B cell (primary cell): ENCODE data around the gene NUP93. TPM values are rescaled to one million over a fixed set of nuclear protein-coding genes. Genes with fewer than 3 reads are reported as not detected.

ENCODE experiments used
- ATAC-seq: fragments of 200-7000 bp; cut with Tn5 transposase; one replicate; pipeline ENCODE4 v1.10.0; 2021; ENCODE audit warnings: low read depth, mild to moderate bottlenecking, moderate number of reproducible peaks, moderate library complexity
- CTCF ChIA-PET: fragments of 350-600 bp; sonication (Branson Sonifier 250); formaldehyde crosslinking; loops from one replicate; lab custom pipeline; 2021; ENCODE audit warnings: antibody characterized with exemption, inconsistent platforms; lab: Charles Lee
- POLR2A ChIA-PET: fragments of 350-600 bp; sonication (Branson Sonifier 250); formaldehyde crosslinking; loops from one replicate; lab custom pipeline; 2021; ENCODE audit warnings: antibody characterized with exemption; lab: Charles Lee
- DNase-seq: peaks from one replicate; pipeline ENCODE4 v3.0.0; 2013
- H2AFZ ChIP-seq: 2 replicates; pipeline ENCODE4 v1.6.1; 2012; ENCODE audit warnings: mild to moderate bottlenecking, low read depth, low read length; ENCODE audit not compliant: insufficient read depth, poor library complexity, severe bottlenecking
- H3K27ac ChIP-seq, 2 donors: 1 replicate in 1 of 2; 2 replicates in 1 of 2; pipeline ENCODE4 v1.5.1; 2012 to 2013; ENCODE audit warnings: low read length in 2 of 2, mild to moderate bottlenecking in 2 of 2, moderate library complexity in 1 of 2
- H3K27me3 ChIP-seq, 4 experiments: fragments of 200-600 bp in 1 of 4; sonication (generic) in 1 of 4; replicated peaks in 1 of 4; 1 replicate in 2 of 4; 2 replicates in 2 of 4; pipeline versions ENCODE4 v1.6.1 to v1.7.0; 2013 to 2016; ENCODE audit warnings: low read length in 3 of 4, mild to moderate bottlenecking in 2 of 4, mixed read lengths in 1 of 4, moderate library complexity in 1 of 4; ENCODE audit not compliant: insufficient read depth in 4 of 4, control insufficient read depth in 3 of 4; ENCODE audit errors: control extremely low read depth in 1 of 4
- H3K36me3 ChIP-seq, 2 experiments: replicated peaks in 1 of 2; 1 replicate in 1 of 2; 2 replicates in 1 of 2; pipeline versions ENCODE4 v1.6.1 to v1.7.1; 2013; ENCODE audit warnings: low read length in 1 of 2; ENCODE audit not compliant: insufficient read depth in 2 of 2, control insufficient read depth in 1 of 2; ENCODE audit errors: control extremely low read depth in 1 of 2, extremely low read depth in 1 of 2
- H3K4me1 ChIP-seq, 2 donors: fragments of 200-600 bp in 1 of 2; sonication (generic) in 1 of 2; 1 replicate in 1 of 2; 2 replicates in 1 of 2; pipeline versions ENCODE4 v1.5.1 to v1.6.1; 2013 to 2017; ENCODE audit warnings: low read length in 2 of 2; ENCODE audit not compliant: control insufficient read depth in 2 of 2, insufficient read depth in 2 of 2
- H3K4me2 ChIP-seq: replicated peaks from 2 replicates; pipeline ENCODE3; 2012; ENCODE audit warnings: mild to moderate bottlenecking, low read depth, low read length; ENCODE audit not compliant: poor library complexity, severe bottlenecking
- H3K4me3 ChIP-seq, 5 experiments: fragments of 200-600 bp in 1 of 5; sonication (generic) in 1 of 5; 1 replicate in 3 of 5; 2 replicates in 2 of 5; pipeline versions ENCODE4 v1.5.1 to v1.7.0; 2011 to 2016; ENCODE audit warnings: low read length in 4 of 5, mild to moderate bottlenecking in 4 of 5, low read depth in 2 of 5, control low read depth in 1 of 5, moderate library complexity in 1 of 5; ENCODE audit not compliant: insufficient read depth in 1 of 5; ENCODE audit errors: control extremely low read depth in 1 of 5, extremely low read depth in 1 of 5
- H3K79me2 ChIP-seq: fragments of 200-600 bp; sonication (generic); one replicate; pipeline ENCODE4 v1.6.0; 2016; ENCODE audit warnings: low read length; ENCODE audit not compliant: control insufficient read depth, insufficient read depth
- H3K9ac ChIP-seq: fragments of 200-600 bp; sonication (generic); 2 replicates; pipeline ENCODE4 v1.6.1; 2017; ENCODE audit warnings: mild to moderate bottlenecking, low read length, moderate library complexity
- H3K9me3 ChIP-seq, 3 donors: one replicate each; pipeline versions ENCODE4 v1.6.1 to v1.7.1; 2013; ENCODE audit warnings: low read length in 2 of 3; ENCODE audit not compliant: control insufficient read depth in 2 of 3, insufficient read depth in 1 of 3; ENCODE audit errors: control extremely low read depth in 1 of 3
- H4K20me1 ChIP-seq: 2 replicates; pipeline ENCODE4 v1.6.0; 2012; ENCODE audit warnings: mild to moderate bottlenecking, low read length; ENCODE audit not compliant: insufficient read depth, control insufficient read depth, poor library complexity, severe bottlenecking
- H3K27ac Mint-ChIP-seq: one replicate; pipeline ENCODE4 v1.8.0; 2021; ENCODE audit warnings: mixed read lengths
- H3K27me3 Mint-ChIP-seq: one replicate; pipeline ENCODE4 v1.8.0; 2021; ENCODE audit warnings: mixed read lengths
- H3K4me1 Mint-ChIP-seq: one replicate; pipeline ENCODE4 v1.8.0; 2021; ENCODE audit warnings: mixed read lengths
- H3K4me3 Mint-ChIP-seq: one replicate; pipeline ENCODE4 v1.8.0; 2021; ENCODE audit warnings: mixed read lengths
- H3K9me3 Mint-ChIP-seq: one replicate; pipeline ENCODE4 v1.8.0; 2022; ENCODE audit warnings: mixed read lengths; ENCODE audit not compliant: insufficient read depth
- CTCF ChIP-seq: fragments of 200-600 bp; IDR thresholded peaks from one replicate; pipeline ENCODE4 v1.8.0; 2022; ENCODE audit warnings: antibody characterized with exemption, mild to moderate bottlenecking
- EZH2 ChIP-seq: IDR thresholded peaks from 2 replicates; pipeline ENCODE4 v1.6.1; 2012; ENCODE audit warnings: borderline replicate concordance, low read depth, mild to moderate bottlenecking, moderate library complexity, low read length; ENCODE audit not compliant: insufficient read depth, poor library complexity, severe bottlenecking
- WGBS: methylation state at CpG from one replicate; pipeline ENCODE4 v1.1.5; 2013; ENCODE audit warnings: missing lambda C conversion rate; ENCODE audit not compliant: insufficient coverage; 5-methylcytosine and 5-hydroxymethylcytosine counted together
- intact Hi-C: fragments of 100-400 bp; cut with micrococcal nuclease; formaldehyde crosslinking; loops from one replicate; pipeline ENCODE4 v1.10.0; 2022
- polyA minus RNA-seq: library from RNA; depleted of rRNA, polyadenylated mRNA; stranded (reverse); fragments of >200 nt; gene quantifications from 2 replicates; pipeline ENCODE4 v1.2.3, GENCODE V29; 2012
- polyA plus RNA-seq: library from polyadenylated mRNA; depleted of rRNA; stranded (reverse); fragments of >200 nt; gene quantifications from 2 replicates; pipeline ENCODE4 v1.2.3, GENCODE V29; 2012
- total RNA-seq, 2 donors: library from RNA; stranded (reverse); fragments of 120-200 nt in 1 of 2; gene quantifications; 1 replicate in 1 of 2; 2 replicates in 1 of 2; pipeline versions ENCODE4 v1.2.3 to v1.2.4, GENCODE V29; 2013 to 2022

NUP93 gene
- total RNA-seq (64.6 and 67.1 TPM in 2 replicates), polyA plus RNA-seq (23.6 and 30.4 TPM in 2 replicates), polyA minus RNA-seq (31.1 and 34.5 TPM in 2 replicates)
- 55.5 TPM for total RNA-seq (2013)

- Mint-ChIP-seq H3K9me3 (no peaks in the 10 kb centered on the region), H3K27me3 (no peaks in the 10 kb centered on the region), H3K4me1 (peaks cover 25% of the 10 kb centered on the region), H3K4me3 (peak within 1 kb of the TSS; percentile 93), H3K27ac (peak within 1 kb of the TSS; percentile 80)
- ChIA-PET POLR2A (no interaction called here), CTCF (no interaction called here)
- intact Hi-C loops, result loop anchor here (1.0 to 2.0 kb wide), 5 partner anchors 28 to 457 kb away; partner anchors contain the start of genes MT1X, NUDT21, OGFOD1 and PSME3IP1
- Histone ChIP-seq H3K79me2 (peaks cover 65% of the 10 kb centered on the region), H3K4me2 (peak within 1 kb of the TSS; percentile 99), H2AFZ (peak within 1 kb of the TSS; percentile 100), H3K9me3 (no peaks in the 10 kb centered on the region), H3K4me3 (peak within 1 kb of the TSS; percentile 76 to 92 (median 88)), H3K9ac (peak within 1 kb of the TSS; percentile 93), H3K27ac (peak within 1 kb of the TSS; percentile 64 to 85), H3K4me1 (peaks cover 32 to 38% of the 10 kb centered on the region in 2 donors), H3K36me3 (no peaks in the 10 kb centered on the region), H3K27me3 (no peaks in the 10 kb centered on the region), H4K20me1 (peaks cover 16% of the 10 kb centered on the region)
- ATAC-seq, result peak; percentile 97
- peak; percentile 93 for DNase-seq
- WGBS, result under 1% methylated on average over 58 of the region's 70 CpGs
- TF ChIP-seq CTCF (no peak), EZH2 (no peak)
These were observed at the start of gene NUP93 for GRCh38 chr16:56729735-56730662. NUP93 (plus strand) TSS chr16:56730129; CDS start chr16:56748248, 18,119 bp downstream.
